Measurements from ENCODE around the gene SEC31A. TPM values are rescaled to one million over a fixed set of nuclear protein-coding genes. Genes with fewer than 3 reads are reported as not detected.

SEC31A gene
- polyA plus RNA-seq, 1 of the 3 experiments (the other 2 are of a cell fraction), result 147 TPM

GRCh38 chr4:82842593-82842992 is 48.4 kb downstream of the SEC31A start:
- peak; percentile 20 for DNase-seq
- CTCF ChIA-PET, result interaction anchor here (1.1 to 2.6 kb wide), 4 partner anchors 10 to 121 kb away, joined by 3 to 24 read pairs (median 4); no protein-coding TSS in a partner anchor
- peaks cover 16% of the 10 kb centered on the region; the same call in 1 of the 2 replicates for H4K20me1 ChIP-seq (ENCODE audit: insufficient read depth)

More at GRCh38 chr4:82842593-82842992, 48.4 kb downstream of the SEC31A start:
- H3K4me2 ChIP-seq, result no peak overlapping the region
- H3K9me2 ChIP-seq, result no peaks in the 10 kb centered on the region
- POLR2A ChIA-PET, result no interaction called here
- H3K9me3 ChIP-seq, result no peaks in the 10 kb centered on the region
- H3F3A ChIP-seq (replicated peaks; ENCODE audit: insufficient read depth), result peaks cover 46% of the 10 kb centered on the region
- H3K27ac ChIP-seq (ENCODE audit: low read depth in 2 of 2, low read length in 1 of 2), result no peak overlapping the region
- H3K4me3 ChIP-seq (ENCODE audit: low read depth in 2 of 2, low read length in 1 of 2), result no peak overlapping the region
- no peak overlapping the region for H2AFZ ChIP-seq (ENCODE audit: low read depth)
- H3K36me3 ChIP-seq (replicated peaks in 1 of 2; ENCODE audit: control insufficient read depth in 1 of 2, insufficient read depth in 2 of 2, low read length in 1 of 2), result peaks cover 67 to 81% of the 10 kb centered on the region in 2 experiments
- peaks cover 43% of the 10 kb centered on the region; the same call in 1 of the 2 replicates for H3K79me2 ChIP-seq (ENCODE audit: insufficient read depth)
- H3K9ac ChIP-seq, result no peak overlapping the region
- H3K4me1 ChIP-seq (ENCODE audit: control insufficient read depth in 1 of 2, insufficient read depth in 2 of 2, low read depth in 1 of 2, low read length in 1 of 2), result no peaks in the 10 kb centered on the region
- TF ChIP-seq MXI1 (IDR thresholded peaks at IDR 0.05; ENCODE audit: low read depth, low read length), result no peak
- no peak for TF ChIP-seq USF2 (IDR thresholded peaks at IDR 0.05; ENCODE audit: borderline replicate concordance, low read depth, low read length)
- 0 out of 2 replicates have a peak, but pooled peaks have one; percentile 11 for TF ChIP-seq RAD21 (IDR thresholded peaks at IDR 0.05; ENCODE audit: low read length)
- TF ChIP-seq CHD2 (IDR thresholded peaks at IDR 0.05; ENCODE audit: low read length, partially characterized antibody), result no peak
- TF ChIP-seq SMC3 (IDR thresholded peaks at IDR 0.05; ENCODE audit: low read depth, low read length), result peak; percentile 16; the same call in 1 of the 2 replicates
- peak; percentile 58 for TF ChIP-seq CTCF (IDR thresholded peaks at IDR 0.05)
- TF ChIP-seq REST (IDR thresholded peaks at IDR 0.05; ENCODE audit: low read depth, low read length), result no peak
- TF ChIP-seq PBX3 (IDR thresholded peaks at IDR 0.05), result no peak
- no peak for TF ChIP-seq EP300 (IDR thresholded peaks at IDR 0.05; ENCODE audit: borderline replicate concordance in 1 of 2, low read depth in 1 of 2, low read length in 1 of 2)
- no peaks in the 10 kb centered on the region for H3K27me3 ChIP-seq (ENCODE audit: insufficient read depth)

All from SK-N-SH (cell line).